DND-41 (cell line): ENCODE data around the gene TOMM40L.

Experiments
- EZH2 ChIP-seq: IDR thresholded peaks from 3 replicates; pipeline ENCODE4 v1.6.1; 2012; ENCODE audit warnings: borderline replicate concordance, low read depth, mild to moderate bottlenecking, moderate library complexity, low read length, inconsistent platforms; ENCODE audit not compliant: severe bottlenecking
- TF ChIP-seq, protein P1 (sequence below): IDR thresholded peaks from 2 replicates; pipeline ENCODE4 v1.5.1; 2012; ENCODE audit warnings: borderline replicate concordance, low read length, moderate library complexity, mild to moderate bottlenecking; ENCODE audit not compliant: poor library complexity, severe bottlenecking; ENCODE audit errors: extremely low read depth

DNA sequence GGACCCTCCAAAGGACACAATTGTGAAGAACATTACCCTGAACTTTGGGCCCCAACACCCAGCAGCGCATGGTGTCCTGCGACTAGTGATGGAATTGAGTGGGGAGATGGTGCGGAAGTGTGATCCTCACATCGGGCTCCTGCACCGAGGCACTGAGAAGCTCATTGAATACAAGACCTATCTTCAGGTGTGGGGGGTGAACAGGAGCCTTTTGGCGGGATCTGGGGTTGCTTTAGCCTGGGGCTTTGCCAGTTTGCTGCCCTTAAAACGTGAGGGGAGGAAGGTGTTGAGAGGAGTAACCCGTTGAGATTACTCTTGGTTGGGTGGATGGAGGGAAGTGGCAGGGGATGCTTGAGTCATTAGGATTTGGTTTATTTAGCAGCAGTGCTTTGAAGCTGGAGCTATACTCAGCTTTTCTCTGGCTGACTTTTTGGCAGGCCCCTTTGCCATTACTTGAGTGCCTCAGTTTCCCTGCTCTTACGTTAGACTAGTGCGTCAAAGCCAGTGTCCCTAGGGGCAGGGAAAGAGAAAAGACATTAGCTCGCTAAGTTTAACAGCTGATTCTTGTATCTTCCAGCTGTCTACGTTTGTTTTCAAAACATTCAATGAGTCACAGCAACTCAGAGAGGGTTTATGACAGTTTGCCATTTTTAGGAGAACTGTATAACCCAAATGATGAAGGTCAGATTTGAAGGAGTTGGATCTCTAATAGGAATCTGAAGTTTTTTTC, 19.3 kb upstream of the TOMM40L start:
- TF ChIP-seq, protein P1, sequence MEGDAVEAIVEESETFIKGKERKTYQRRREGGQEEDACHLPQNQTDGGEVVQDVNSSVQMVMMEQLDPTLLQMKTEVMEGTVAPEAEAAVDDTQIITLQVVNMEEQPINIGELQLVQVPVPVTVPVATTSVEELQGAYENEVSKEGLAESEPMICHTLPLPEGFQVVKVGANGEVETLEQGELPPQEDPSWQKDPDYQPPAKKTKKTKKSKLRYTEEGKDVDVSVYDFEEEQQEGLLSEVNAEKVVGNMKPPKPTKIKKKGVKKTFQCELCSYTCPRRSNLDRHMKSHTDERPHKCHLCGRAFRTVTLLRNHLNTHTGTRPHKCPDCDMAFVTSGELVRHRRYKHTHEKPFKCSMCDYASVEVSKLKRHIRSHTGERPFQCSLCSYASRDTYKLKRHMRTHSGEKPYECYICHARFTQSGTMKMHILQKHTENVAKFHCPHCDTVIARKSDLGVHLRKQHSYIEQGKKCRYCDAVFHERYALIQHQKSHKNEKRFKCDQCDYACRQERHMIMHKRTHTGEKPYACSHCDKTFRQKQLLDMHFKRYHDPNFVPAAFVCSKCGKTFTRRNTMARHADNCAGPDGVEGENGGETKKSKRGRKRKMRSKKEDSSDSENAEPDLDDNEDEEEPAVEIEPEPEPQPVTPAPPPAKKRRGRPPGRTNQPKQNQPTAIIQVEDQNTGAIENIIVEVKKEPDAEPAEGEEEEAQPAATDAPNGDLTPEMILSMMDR: no peak
- TF ChIP-seq EZH2: no peak
